HG02759 (cell line): ENCODE data around the gene TMEM170B.

Source experiments
- ATAC-seq: cut with Tn5 transposase; IDR thresholded peaks from one replicate; pipeline ENCODE4 v1.9.1; 2021; ENCODE audit warnings: mild to moderate bottlenecking, moderate library complexity; ENCODE audit not compliant: unreplicated experiment

TMEM170B gene

DNA sequence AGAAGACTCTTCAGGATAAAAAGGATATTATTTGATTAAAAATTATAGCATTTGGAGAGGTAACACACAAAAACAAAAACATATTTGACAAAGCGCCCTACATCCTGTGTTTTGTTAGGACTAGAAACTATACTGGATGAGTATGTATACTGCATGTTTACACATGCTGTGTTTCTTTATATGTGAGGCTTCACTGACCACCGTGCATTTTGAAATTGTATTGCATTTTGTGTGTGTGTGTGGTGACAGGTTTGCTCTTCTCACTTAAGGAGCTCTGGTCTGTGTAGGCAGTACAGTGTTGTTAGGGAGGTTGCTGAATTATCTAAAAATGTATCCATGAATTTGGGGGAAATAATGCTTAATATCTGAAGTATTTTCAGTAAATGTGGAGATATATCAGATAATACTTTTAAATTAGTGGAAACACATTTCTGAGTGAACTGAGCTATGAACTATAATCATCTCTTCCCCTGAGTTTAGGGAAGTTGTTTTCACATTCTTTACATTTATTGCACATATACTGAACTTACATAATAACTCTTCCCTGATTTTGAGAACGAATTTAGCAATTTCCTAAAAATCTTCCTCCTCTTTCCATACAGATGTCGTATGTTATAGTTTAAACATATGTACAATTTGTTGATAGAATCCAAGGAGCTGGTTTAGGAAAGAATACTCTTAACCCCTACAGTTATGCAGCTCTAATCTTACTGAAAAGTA, 43.3 kb downstream of the TMEM170B start:
- no peak for ATAC-seq

DNA sequence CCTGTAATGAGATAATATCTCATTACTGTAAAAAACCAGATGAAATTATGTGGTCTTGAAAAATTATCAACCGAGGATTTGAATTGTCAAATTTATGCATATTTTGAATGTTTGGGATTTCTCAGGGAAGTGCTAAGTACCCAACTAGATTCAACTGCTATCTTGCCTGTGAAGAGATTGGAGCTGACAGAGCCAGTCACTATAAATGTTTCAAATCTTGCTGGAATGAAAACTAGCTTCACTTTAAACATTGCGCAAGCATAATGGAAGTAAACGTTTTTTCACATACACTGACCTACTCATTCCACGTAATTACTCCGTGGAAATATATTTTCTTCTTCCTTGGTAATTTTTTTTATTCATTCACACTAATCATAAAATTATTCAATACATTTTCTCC, 46.7 kb downstream of the TMEM170B start:
- no peak for ATAC-seq

DNA sequence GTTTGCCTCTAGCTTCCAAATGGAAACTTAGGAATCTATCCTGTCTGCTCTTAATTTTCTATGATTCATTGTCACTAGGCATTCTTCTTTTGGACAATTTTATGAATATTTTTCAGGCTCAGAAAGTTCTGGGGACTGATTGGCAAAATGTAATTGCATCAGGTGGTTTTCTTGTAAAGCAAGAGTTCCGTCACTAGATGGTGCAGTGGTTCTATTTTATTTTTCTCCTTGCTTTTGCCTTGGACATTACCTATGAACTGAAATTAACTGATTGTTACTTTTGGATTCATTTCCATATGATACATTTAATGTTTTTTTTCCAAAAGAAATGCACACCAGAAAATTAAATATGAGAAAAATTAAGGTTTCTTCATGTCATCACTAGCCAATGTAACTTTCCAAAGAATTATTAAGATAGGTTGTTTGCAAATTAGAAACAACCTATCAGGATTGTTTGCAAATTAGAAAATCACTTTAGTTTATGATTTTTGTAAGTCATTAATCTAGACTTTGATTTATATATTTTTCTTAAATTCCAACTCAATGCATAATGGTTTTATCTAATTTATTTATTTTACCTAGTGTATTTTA, 48.0 kb downstream of the TMEM170B start:
- ATAC-seq: no peak

DNA sequence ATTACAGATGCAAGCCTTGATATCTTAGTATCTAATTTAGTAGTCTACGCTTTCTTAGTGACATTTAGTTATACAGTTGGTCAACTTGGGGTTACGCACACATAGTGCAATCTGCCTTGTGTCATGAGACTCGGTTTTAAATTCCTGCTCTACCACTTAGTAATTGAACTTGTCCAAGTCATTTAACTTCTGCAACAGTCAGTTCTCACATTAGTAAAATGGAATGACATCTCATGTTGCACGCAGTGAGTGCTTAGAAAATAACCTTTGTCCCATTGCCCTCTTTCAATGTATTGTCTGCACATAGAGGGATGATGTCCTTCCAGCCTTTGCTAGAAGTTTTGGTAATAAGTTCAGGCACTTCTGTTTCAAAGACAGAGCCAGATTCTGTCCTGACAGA, 48.6 kb downstream of the TMEM170B start:
- no peak for ATAC-seq

DNA sequence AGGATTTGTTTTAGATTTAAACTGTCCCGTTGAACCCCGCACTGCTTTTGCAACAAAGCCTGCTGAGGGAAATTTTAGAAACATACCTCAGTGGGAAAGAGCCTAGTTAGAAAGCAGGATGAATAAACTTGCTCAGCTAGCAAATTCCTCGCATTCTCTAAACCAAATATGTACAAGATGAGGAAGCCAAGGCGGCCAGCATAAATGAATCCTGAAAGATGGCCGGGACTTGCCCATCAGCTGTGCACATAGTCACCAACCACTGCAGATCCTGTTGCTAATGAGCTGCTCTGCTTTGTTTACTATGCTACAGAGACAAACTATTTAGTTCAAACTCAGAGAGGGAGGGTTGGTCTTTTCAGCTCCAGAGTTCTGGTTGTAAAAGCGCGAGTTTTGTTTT, 49.0 kb downstream of the TMEM170B start:
- no peak for ATAC-seq

DNA sequence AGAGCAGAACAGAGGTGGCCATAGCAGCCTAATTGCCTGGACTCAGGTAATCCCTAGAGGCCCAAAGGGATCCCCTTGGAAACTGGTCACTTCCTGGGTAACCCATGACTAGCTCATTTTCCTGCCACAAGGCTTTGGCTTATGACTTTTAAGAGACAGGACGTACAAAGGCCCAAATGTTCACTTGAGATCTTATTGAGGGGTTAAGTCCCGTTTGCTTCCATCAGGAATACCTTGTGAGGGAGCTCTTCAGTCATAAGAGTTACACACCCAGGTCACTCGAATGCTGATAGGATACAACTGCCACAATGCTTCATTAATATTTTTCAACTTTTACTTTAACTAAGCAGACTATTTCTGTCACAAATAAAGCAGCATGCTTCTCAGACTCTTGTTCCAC, 51.7 kb downstream of the TMEM170B start:
- no peak for ATAC-seq

DNA sequence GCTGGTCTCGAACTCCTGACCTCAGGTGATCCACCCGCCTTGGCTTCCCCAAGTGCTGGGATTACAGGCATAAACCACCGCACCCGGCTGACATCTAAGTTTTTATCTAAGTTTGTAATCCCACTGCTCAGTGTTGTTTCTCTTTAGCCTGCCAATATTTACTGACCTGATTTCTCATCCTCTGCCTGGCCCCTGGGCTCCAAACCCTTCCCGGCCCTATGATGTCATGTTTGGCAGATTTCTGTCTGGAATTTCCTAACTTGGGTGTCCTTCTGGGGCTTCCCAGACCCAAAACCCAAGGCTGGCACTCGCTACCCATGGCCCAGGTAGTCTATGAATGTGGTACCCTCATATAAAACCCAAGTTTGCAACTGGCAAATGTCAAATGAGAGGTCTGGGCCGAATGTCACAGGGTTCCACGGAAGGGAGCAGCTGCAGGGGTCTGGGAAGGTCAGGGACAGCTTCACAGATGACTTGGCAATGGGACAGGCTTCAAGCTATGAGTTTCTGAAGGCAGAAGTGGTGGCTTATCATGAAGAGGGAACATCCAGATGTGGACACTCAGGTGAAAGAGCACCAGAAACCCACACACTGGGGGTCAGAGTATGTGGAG, 54.9 kb downstream of the TMEM170B start:
- no peak for ATAC-seq

DNA sequence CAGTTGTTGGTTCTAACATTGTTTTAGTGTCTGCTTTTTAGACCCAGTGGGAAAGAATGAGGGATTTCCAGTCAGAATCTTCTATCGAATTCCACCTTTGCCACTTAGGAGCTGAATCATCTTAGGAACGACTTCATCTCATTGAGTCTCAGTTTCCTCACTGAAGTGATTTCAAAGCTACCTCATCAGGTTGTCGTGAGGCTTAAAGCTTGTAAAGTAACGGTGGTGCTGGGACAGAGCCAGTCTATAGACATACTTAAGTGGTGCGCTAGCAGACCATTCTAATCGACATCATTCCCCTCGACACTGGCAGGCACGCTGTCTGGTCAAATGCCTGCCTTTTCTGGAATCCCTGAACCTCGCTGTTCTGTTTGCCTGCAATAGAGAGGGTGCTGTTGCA, 55.5 kb downstream of the TMEM170B start:
- ATAC-seq: no peak

DNA sequence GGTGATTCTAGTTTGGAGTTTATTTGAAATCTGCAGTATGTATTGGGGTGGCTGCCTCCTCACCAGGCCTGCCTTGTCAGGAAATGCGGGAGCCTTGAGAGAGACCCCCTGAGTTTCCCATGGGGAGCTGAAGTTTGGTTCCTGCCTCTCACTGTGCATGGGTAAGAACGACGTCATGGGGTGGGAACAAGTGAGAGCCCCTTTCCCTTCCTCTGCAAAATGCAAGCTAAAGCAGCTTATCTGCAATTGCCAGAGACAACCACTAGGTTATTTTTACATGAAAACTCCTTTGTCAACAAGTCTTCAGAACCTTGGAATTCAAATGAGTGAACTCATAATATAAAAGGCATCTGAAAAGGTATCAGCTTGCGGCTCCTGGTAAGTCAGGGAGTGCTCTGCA, 58.4 kb downstream of the TMEM170B start:
- ATAC-seq: no peak

DNA sequence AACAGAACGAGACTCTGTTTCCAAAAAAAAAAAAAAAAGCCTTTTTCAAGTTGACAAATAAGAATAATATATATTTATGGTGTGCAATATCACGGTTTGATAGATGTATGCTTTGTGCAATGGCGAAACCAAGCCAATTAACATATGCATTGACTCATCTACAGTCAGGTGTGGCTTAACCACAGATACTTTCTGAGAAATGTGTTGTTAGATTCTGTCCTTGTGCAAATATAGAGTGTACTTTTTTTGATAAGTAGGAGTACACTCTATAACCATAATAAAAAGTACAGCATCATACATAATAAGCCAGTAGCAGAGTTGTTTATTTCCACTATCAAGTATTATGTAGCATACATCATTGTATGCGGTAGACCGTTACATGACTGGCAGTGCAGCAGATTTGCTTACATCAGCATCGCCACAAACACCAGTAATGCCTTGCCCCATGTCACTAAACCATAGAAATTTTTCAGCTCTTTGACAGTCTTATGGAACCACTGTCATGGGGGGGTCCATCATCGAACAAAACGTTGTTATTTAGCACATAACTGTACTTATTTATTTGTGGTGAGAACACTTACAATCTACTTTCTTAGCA, 59.2 kb downstream of the TMEM170B start:
- ATAC-seq: no peak

DNA sequence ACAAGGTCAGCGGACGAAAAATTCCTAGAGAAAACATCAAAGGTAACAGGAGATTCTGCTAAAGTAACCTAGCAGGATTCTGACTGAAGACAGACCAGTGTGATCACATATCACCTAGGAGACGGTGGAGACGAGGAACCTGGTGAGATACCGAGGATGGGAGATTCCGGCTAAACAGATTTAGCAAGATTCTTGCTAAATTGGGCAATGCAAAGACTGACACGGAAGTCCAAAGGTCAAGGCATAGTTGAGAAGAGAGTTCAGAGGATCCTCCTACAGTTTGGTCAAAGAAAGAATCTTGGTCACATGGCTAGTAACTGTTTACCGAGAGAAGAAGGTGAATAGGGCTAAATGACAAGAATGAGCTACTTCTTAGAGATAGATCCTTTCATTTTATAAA, 61.1 kb downstream of the TMEM170B start:
- no peak for ATAC-seq

DNA sequence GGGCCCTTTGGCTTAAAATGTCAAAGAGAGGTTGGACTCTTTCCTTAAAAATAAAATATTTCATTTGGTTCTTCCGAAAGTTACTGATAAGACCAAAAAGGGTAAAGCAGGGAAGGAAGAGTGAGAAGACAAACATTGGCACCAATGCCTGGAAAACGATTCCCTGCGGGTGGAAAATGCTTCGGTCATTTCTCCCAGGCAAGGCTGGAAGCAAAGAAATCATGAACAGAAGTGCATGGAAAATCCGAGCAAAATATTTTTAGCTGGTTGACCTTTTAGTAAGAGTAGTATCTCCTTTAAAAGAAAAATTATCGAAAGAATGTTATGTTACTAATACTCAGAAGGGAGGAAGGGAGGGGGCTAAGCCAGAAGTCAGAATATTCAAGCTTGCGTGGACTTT, 62.7 kb downstream of the TMEM170B start:
- ATAC-seq: no peak

DNA sequence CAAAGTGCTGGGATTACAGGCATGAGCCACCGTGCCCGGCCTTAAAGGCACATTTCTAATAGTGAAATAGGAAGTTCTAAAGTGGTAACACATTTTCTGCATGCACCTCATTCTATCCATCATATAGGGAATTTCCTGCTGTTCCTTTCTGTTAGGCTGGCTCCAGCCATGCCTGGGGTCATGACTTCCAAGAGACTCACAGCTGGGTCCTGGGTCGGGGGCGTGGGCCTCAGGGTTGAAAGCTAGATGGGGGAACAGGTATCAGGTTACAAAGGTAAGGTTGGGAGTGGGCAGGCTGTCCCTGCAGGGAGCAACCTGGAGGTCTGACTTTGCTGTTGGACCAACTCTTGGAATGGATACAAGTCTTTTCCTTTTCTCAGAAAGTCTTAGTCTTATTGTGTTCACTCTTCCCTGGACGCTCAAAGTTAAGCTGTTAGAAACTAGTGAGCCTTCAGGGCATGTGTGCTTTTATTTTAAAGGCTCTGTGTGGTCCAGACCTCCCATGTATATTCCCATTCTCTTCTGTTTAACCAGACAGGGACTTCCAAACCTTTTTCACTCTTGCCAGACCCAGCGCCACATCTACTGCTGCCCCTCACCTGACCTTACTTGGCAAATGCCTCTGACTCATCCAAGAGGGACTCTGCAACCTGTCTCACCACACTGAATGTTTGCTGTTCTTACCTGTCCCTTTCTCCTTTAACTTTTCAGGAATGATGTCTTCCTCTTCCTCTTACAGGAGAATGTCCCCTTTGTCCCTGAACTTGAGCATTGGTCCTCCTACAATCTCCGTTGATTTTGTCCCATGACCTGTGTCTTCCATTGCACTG, 64.4 kb downstream of the TMEM170B start:
- no peak for ATAC-seq

DNA sequence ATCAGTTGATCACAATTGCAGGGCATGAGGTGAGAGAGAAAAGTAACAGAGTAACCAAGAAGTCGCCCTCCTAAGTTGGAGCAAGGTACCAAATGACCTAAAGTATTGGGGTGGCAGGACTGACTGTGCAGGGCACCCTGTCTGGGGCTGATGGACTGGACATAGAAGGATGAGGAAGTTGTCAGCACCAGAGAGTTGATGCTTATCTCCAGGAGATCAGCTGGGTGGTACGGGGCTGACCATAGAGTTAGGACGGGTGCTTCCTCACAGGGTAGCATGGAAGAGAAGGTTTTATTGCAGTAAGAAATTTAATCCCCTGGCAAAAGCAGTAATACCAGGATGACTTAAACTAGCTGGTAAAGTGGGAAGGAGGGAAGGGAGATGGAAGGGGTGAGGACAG, 66.7 kb downstream of the TMEM170B start:
- no peak for ATAC-seq

DNA sequence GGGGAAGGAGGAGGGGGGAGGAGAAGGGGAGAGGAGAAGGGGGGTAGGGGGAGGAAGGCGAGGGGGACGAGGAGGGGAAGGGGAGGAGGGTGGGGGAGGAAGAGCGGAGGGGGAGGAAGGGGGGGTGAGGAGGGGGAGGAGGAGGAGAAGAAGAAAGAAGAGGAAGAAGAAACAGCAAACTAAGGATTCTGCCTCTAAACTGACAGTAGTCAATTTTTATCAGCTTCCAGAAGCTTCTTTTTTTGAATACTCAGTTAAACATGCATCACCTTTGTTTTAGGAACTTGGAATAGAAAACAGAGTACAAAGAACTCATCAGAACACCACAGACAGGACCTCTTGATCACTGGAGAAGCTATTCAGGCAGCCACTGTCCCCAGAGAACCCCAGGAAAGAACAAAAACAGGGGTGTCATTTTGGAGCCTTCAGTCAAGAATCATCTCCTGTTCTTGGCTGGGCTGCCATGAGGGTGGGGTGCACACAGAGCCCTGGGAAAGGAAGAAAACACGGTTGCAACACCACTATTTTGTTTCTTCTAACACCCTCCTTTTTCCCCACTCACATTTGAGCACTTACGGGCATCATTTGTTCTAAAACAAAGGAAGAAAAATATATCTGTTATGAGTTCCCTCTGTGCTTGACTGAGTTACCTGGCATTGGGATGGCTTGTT, 67.4 kb downstream of the TMEM170B start:
- no peak for ATAC-seq

DNA sequence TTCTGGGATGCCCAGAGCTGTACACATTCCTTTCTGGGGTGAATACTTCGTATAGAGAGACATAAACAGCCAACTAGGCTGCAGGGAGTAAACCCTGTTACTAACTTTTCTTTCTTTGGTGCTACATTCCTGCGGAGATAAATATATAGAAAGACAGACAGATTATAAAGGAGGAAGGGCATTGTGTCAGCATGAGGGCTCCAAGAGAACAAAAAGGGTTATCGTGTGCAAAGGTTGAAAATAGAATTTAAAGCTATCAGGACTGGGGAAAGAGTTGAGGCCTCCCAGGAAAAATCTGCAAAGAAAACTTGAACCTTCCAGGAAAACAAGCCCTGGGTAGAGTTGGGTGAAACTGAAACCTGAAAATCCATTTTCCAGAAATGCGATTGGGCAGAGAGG, 68.0 kb downstream of the TMEM170B start:
- ATAC-seq: no peak

DNA sequence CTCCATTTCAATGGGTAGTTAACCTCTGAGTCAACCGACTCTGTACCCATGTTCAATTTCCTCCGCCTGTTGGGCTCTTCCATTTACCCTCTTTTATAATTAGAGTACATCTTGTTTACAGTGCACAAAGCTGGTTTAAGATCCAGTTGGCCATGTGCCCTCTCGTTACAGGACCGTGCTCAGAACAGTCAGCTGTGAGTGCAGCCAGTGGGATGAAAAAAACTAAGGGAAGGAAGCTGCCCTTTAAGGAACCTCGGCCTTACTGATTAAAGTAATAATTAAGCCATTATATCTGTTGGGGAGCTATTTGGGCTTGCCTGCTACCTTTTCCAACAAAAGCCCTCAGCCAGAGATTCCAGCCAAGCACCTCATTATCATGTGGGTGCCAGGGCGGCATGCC, 68.8 kb downstream of the TMEM170B start:
- no peak for ATAC-seq

DNA sequence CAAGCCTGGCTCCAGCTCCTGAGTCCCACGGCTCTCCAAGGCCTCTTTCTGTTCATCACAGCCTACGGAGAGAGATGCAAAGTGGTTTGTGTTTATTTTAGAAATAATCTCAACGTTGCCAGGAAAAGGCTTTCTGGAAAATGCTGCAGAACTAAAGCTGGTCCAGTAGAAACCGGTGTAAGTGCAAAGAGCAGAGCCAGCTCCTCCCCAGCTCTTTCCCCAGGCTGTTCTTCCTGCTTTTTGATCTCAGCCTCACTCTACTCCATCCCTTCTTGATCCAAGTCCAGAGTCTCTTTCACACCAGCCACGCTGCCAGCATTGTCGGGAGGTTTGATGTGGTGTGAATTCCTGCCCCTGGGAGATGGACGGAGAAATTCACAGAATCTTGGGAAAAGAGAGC, 69.8 kb downstream of the TMEM170B start:
- ATAC-seq: no peak

DNA sequence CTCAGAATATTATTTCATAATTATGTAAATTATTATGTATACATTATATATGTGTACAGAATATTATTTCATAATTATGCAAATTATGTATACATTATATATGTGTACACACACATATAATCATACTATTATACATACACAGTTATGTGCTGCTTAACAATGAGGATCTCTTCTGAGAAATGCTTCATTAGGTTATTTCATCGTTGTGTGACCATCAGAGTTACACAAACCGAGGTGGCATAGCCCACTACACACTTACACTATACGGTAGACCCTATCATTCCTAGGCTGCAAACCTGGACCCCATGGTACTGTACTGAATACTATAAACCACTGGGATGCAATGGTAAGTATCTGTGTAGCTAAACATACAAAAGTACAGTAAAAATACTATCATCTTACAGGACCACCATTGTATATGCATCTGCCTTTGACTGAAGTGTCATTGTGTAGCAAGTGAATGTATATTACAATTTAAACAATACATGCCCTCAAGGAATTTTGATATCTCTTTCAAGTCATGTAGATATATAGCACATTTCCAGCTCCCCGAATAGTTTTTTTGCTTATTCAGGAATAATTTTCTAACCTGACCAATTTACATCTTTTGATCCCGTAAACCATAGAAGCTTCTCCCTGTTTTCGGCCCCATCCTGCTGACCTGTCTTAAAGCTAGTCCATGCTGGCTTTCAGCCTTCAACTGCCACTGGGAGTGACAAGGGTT, 71.2 kb downstream of the TMEM170B start:
- no peak for ATAC-seq
